Osteoblast (primary cell): ENCODE data around the gene COPS4. TPM values are rescaled to one million over a fixed set of nuclear protein-coding genes. Genes with fewer than 3 reads are reported as not detected.
"Not testable (repeated sequence)": the region's sequence is repeated elsewhere in the genome, so short reads cannot be mapped to it uniquely, and the experiment has no call there.

ENCODE experiments used
- DNase-seq: peaks from one replicate; pipeline ENCODE4 v3.0.0; 2011; ENCODE audit warnings: low spot score, mixed read lengths; ENCODE audit not compliant: insufficient read length; ENCODE audit errors: missing footprints
- H2AFZ ChIP-seq: 2 replicates; pipeline ENCODE4 v1.6.0; 2011; ENCODE audit warnings: mild to moderate bottlenecking, low read length
- H3K27ac ChIP-seq: 2 replicates; pipeline ENCODE4 v1.5.1; 2011; ENCODE audit warnings: mild to moderate bottlenecking, low read depth, low read length, moderate library complexity
- H3K27me3 ChIP-seq: 2 replicates; pipeline ENCODE4 v1.6.0; 2012; ENCODE audit warnings: mild to moderate bottlenecking, control low read depth, inconsistent platforms, low read length, moderate library complexity; ENCODE audit not compliant: insufficient read depth
- H3K36me3 ChIP-seq: 2 replicates; pipeline ENCODE4 v1.5.1; 2011; ENCODE audit warnings: mild to moderate bottlenecking, low read length, control low read depth, moderate library complexity; ENCODE audit not compliant: insufficient read depth
- H3K4me1 ChIP-seq: 2 replicates; pipeline ENCODE4 v1.5.1; 2011; ENCODE audit warnings: mild to moderate bottlenecking, low read length, control low read depth, moderate library complexity; ENCODE audit not compliant: insufficient read depth
- H3K4me2 ChIP-seq: 2 replicates; pipeline ENCODE4 v1.6.0; 2011; ENCODE audit warnings: mild to moderate bottlenecking, low read length; ENCODE audit not compliant: insufficient read depth
- H3K4me3 ChIP-seq: fragments of 200-600 bp; sonication (generic); 3 replicates; pipeline ENCODE4 v1.5.1; 2012; ENCODE audit warnings: mild to moderate bottlenecking, low read length, inconsistent platforms; ENCODE audit not compliant: insufficient read depth
- H3K79me2 ChIP-seq: 2 replicates; pipeline ENCODE4 v1.6.0; 2012; ENCODE audit warnings: mild to moderate bottlenecking, low read length, control low read depth, inconsistent platforms; ENCODE audit not compliant: insufficient read depth
- H3K9me3 ChIP-seq: 2 replicates; pipeline ENCODE4 v1.5.1; 2011; ENCODE audit warnings: low read depth, low read length, control low read depth
- H4K20me1 ChIP-seq: 2 replicates; pipeline ENCODE4 v1.6.0; 2012; ENCODE audit warnings: mild to moderate bottlenecking, low read length, control low read depth; ENCODE audit not compliant: insufficient read depth
- total RNA-seq: library from RNA; depleted of rRNA; stranded (reverse); fragments of >200 nt; gene quantifications from 2 replicates; pipeline ENCODE4 v1.2.3, GENCODE V29; 2012
- TF ChIP-seq, protein P1 (sequence below): IDR thresholded peaks from 2 replicates; pipeline ENCODE4 v1.5.1; 2011; ENCODE audit warnings: mild to moderate bottlenecking, low read depth, low read length, moderate library complexity; ENCODE audit errors: extremely low read depth

Gene COPS4
- total RNA-seq, 1 donor: 79.3 TPM

- H3K4me2 ChIP-seq: no peak overlapping the region
- TF ChIP-seq, protein P1, sequence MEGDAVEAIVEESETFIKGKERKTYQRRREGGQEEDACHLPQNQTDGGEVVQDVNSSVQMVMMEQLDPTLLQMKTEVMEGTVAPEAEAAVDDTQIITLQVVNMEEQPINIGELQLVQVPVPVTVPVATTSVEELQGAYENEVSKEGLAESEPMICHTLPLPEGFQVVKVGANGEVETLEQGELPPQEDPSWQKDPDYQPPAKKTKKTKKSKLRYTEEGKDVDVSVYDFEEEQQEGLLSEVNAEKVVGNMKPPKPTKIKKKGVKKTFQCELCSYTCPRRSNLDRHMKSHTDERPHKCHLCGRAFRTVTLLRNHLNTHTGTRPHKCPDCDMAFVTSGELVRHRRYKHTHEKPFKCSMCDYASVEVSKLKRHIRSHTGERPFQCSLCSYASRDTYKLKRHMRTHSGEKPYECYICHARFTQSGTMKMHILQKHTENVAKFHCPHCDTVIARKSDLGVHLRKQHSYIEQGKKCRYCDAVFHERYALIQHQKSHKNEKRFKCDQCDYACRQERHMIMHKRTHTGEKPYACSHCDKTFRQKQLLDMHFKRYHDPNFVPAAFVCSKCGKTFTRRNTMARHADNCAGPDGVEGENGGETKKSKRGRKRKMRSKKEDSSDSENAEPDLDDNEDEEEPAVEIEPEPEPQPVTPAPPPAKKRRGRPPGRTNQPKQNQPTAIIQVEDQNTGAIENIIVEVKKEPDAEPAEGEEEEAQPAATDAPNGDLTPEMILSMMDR: no peak
- DNase-seq: peak; percentile 43
- H3K27ac ChIP-seq: no peak overlapping the region
- H3K9me3 ChIP-seq: peaks cover 7% of the 10 kb centered on the region
- H3K27me3 ChIP-seq: no peaks in the 10 kb centered on the region
- H3K4me3 ChIP-seq: no peak overlapping the region
- no peaks in the 10 kb centered on the region for H4K20me1 ChIP-seq
- H3K79me2 ChIP-seq: no peaks in the 10 kb centered on the region
- H3K4me1 ChIP-seq: peaks cover 5% of the 10 kb centered on the region
- H3K36me3 ChIP-seq: no peaks in the 10 kb centered on the region
- no peak overlapping the region for H2AFZ ChIP-seq
These were observed 15.0 kb upstream of the COPS4 start for GRCh38 chr4:83019794-83020494.

DNA sequence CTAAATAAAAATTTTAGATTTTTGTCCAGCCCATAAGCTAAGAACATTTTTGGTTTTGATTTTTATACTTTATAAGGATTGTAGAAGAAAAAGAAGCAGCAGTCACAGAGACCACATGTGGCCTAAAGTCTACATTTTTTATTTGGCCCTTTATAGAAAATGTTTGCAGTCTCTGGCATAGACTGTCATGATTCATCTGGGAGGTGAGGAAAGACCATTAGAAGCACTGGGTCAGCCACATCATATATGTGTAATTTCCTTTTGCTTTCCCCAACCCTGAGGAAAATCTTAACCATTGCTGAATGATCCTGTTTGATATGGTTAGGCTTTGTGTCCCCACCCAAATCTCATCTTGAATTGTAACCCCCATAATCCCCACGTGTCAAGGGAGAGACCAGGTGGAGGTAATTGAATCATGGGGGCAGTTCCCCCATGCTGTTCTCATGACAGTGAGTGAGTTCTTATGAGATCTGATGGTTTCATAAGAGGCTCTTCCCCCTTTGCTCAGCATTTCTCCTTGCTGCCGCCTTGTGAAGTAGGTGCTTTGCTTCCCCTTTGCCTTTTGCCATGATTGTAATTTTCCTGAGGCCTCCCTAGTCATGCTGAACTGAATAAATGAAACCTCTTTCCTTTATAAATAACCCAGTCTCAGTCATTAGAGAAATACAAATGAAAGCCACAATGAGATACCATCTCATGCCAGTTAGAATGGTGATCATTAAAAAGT is 12.1 kb upstream of the COPS4 start:
- Histone ChIP-seq H4K20me1 (no peaks in the 10 kb centered on the region), H3K27ac (peak overlapping the region; percentile 51), H3K27me3 (no peaks in the 10 kb centered on the region), H3K4me3 (no peak overlapping the region), H3K4me2 (no peak overlapping the region), H3K4me1 (peaks cover 5% of the 10 kb centered on the region), H3K9me3 (peaks cover 10% of the 10 kb centered on the region), H3K36me3 (no peaks in the 10 kb centered on the region), H2AFZ (peak overlapping the region; percentile 70), H3K79me2 (no peaks in the 10 kb centered on the region)
- peak; percentile 70 for DNase-seq
- TF ChIP-seq, protein P1: no peak

- H3K4me2 ChIP-seq, H4K20me1 ChIP-seq, H3K4me3 ChIP-seq, H2AFZ ChIP-seq, H3K4me1 ChIP-seq, H3K27ac ChIP-seq, H3K27me3 ChIP-seq, H3K79me2 ChIP-seq, H3K9me3 ChIP-seq, H3K36me3 ChIP-seq, DNase-seq: not testable (repeated sequence)
These were observed 11.4 kb upstream of the COPS4 start for GRCh38 chr4:83023599-83023998.

GRCh38 chr4:83024233-83024632 is 10.8 kb upstream of the COPS4 start:
- Histone ChIP-seq H3K4me3 (no peak overlapping the region), H3K79me2 (no peaks in the 10 kb centered on the region), H3K4me2 (no peak overlapping the region), H4K20me1 (no peaks in the 10 kb centered on the region), H3K4me1 (peaks cover 5% of the 10 kb centered on the region), H2AFZ (no peak overlapping the region), H3K27me3 (no peaks in the 10 kb centered on the region), H3K36me3 (no peaks in the 10 kb centered on the region), H3K9me3 (peaks cover 10% of the 10 kb centered on the region), H3K27ac (no peak overlapping the region)
- TF ChIP-seq, protein P1: no peak
- no peak for DNase-seq
